GM19035 (cell line): ENCODE data around the gene PLB1.
"Not testable (repeated sequence)": the region's sequence is repeated elsewhere in the genome, so short reads cannot be mapped to it uniquely, and the experiment has no call there.

Experiments
- ATAC-seq: cut with Tn5 transposase; IDR thresholded peaks from one replicate; pipeline ENCODE4 v1.9.1; 2021; ENCODE audit not compliant: unreplicated experiment

PLB1 gene

GRCh38 chr2:28463893-28464292 is 32.0 kb upstream of the PLB1 start:
- ATAC-seq = no peak

GRCh38 chr2:28465148-28465885 is 30.5 kb upstream of the PLB1 start:
- ATAC-seq = no peak

GRCh38 chr2:28469304-28469703 is 26.6 kb upstream of the PLB1 start:
- ATAC-seq = no peak

- ATAC-seq = no peak
Observed at GRCh38 chr2:28469947-28470535, 25.8 kb upstream of the PLB1 start.

- ATAC-seq = no peak
Observed at GRCh38 chr2:28470759-28471158, 25.1 kb upstream of the PLB1 start.

GRCh38 chr2:28471214-28471613 is 24.6 kb upstream of the PLB1 start:
- no peak for ATAC-seq

GRCh38 chr2:28471701-28472236 is 24.1 kb upstream of the PLB1 start:
- no peak for ATAC-seq

GRCh38 chr2:28472641-28473040 is 23.2 kb upstream of the PLB1 start:
- not testable (repeated sequence) for ATAC-seq

GRCh38 chr2:28475088-28475595 is 20.7 kb upstream of the PLB1 start:
- no peak for ATAC-seq

GRCh38 chr2:28477087-28477486 is 18.8 kb upstream of the PLB1 start:
- ATAC-seq = no peak

GRCh38 chr2:28477645-28478044 is 18.2 kb upstream of the PLB1 start:
- no peak for ATAC-seq

- ATAC-seq = no peak
Observed at GRCh38 chr2:28480403-28481049, 15.3 kb upstream of the PLB1 start.

- no peak for ATAC-seq
Observed at GRCh38 chr2:28481905-28482304, 14.0 kb upstream of the PLB1 start.

- no peak for ATAC-seq
Observed at GRCh38 chr2:28484835-28485234, 11.0 kb upstream of the PLB1 start.

GRCh38 chr2:28486526-28486925 is 9.3 kb upstream of the PLB1 start:
- ATAC-seq = no peak

- no peak for ATAC-seq
Observed at GRCh38 chr2:28487258-28487657, 8.6 kb upstream of the PLB1 start.

- no peak for ATAC-seq
Observed at GRCh38 chr2:28488083-28488830, 7.6 kb upstream of the PLB1 start.

- no peak for ATAC-seq
Observed at GRCh38 chr2:28488858-28489575, 6.8 kb upstream of the PLB1 start.

- no peak for ATAC-seq
Observed at GRCh38 chr2:28490558-28490957, 5.3 kb upstream of the PLB1 start.

GRCh38 chr2:28492282-28492681 is 3.6 kb upstream of the PLB1 start:
- no peak for ATAC-seq

GRCh38 chr2:28493636-28494035 is 2.2 kb upstream of the PLB1 start:
- ATAC-seq = no peak
